Right lobe of liver (tissue), 6 donors: Measurements from ENCODE around the gene HGS. TPM values are rescaled to one million over a fixed set of nuclear protein-coding genes. Genes with fewer than 3 reads are reported as not detected.

Experiments
- ATAC-seq, 4 donors: fragments of 200-7000 bp; cut with Tn5 transposase; one replicate each; pipeline ENCODE4 v1.9.1; 2020; ENCODE audit warnings: mild to moderate bottlenecking in 4 of 4, moderate library complexity in 4 of 4
- DNase-seq, 3 donors: peaks; one replicate each; pipeline ENCODE4 v3.0.0-alpha.2; 2020
- H3K27ac ChIP-seq, 3 donors: fragments of 200-600 bp; one replicate each; pipeline ENCODE4 v1.8.0; 2022
- H3K27me3 ChIP-seq, 2 donors: fragments of 200-600 bp; one replicate each; pipeline ENCODE4 v1.8.0; 2022
- H3K36me3 ChIP-seq, 4 donors: fragments of 200-600 bp; sonication (generic) in 1 of 4; one replicate each; pipeline versions ENCODE4 v1.5.1 to v1.8.0; 2017 to 2022; ENCODE audit warnings: control low read depth in 1 of 4
- H3K4me1 ChIP-seq, 4 donors: fragments of 200-600 bp; sonication (generic) in 1 of 4; one replicate each; pipeline versions ENCODE4 v1.5.1 to v1.8.0; 2017 to 2022; ENCODE audit warnings: control low read depth in 1 of 4
- H3K4me3 ChIP-seq, 3 donors: fragments of 200-600 bp; one replicate each; pipeline ENCODE4 v1.8.0; 2022
- H3K9me3 ChIP-seq, 4 donors: fragments of 200-600 bp; sonication (generic) in 1 of 4; one replicate each; pipeline versions ENCODE4 v1.5.1 to v1.8.0; 2017 to 2022; ENCODE audit warnings: control low read depth in 1 of 4
- POLR2A ChIP-seq: fragments of 450-650 bp; IDR thresholded peaks from one replicate; pipeline ENCODE4 v1.6.1; 2017; ENCODE audit warnings: antibody characterized with exemption, mild to moderate bottlenecking
- WGBS: methylation state at CpG from one replicate; pipeline ENCODE4 v1.1.6; 2018; ENCODE audit warnings: low coverage, low lambda C conversion rate; ENCODE audit not compliant: insufficient coverage; ENCODE audit errors: missing lambda C conversion rate; 5-methylcytosine and 5-hydroxymethylcytosine counted together
- intact Hi-C, 2 donors: fragments of 100-400 bp; cut with DNase I; formaldehyde crosslinking; loops; one replicate each; pipeline versions ENCODE4 v1.11.2 to v1.14.1; 2022
- total RNA-seq, 6 experiments: library from RNA; depleted of rRNA in 2 of 6; stranded (reverse); fragments of >200 nt in 2 of 6; fragmentation: NEBNext Ultra II Directional in 3 of 6; extraction: Animal tissue kit (Norgen Biotek cat#: 25700) in 3 of 6; gene quantifications; one replicate each; pipeline versions ENCODE4 v1.1.0 to v1.2.4, GENCODE V29; 2016 to 2023
- TF ChIP-seq, protein P1 (sequence below), 4 donors: fragments of 200-600 bp in 3 of 4; fragments of 450-650 bp in 1 of 4; IDR thresholded peaks; one replicate each; pipeline versions ENCODE4 v1.5.1 to v1.8.0; 2016 to 2022; ENCODE audit warnings: antibody characterized with exemption in 4 of 4, mild to moderate bottlenecking in 2 of 4
- donor health status: DM: no; HTN: yes; CAD: no.
- donor health status: DM: no; HTN: no; CAD: no.
- donor health status: DM: no; HTN: no; CAD: no.
- donor health status: DM: no; HTN: yes; CAD: no.
- donor health status: DM: no; HTN: yes; CAD: no.

Gene HGS
- total RNA-seq, 6 experiments from 2014 or later, result 30.6 to 46.3 (median 37.3) TPM

DNA sequence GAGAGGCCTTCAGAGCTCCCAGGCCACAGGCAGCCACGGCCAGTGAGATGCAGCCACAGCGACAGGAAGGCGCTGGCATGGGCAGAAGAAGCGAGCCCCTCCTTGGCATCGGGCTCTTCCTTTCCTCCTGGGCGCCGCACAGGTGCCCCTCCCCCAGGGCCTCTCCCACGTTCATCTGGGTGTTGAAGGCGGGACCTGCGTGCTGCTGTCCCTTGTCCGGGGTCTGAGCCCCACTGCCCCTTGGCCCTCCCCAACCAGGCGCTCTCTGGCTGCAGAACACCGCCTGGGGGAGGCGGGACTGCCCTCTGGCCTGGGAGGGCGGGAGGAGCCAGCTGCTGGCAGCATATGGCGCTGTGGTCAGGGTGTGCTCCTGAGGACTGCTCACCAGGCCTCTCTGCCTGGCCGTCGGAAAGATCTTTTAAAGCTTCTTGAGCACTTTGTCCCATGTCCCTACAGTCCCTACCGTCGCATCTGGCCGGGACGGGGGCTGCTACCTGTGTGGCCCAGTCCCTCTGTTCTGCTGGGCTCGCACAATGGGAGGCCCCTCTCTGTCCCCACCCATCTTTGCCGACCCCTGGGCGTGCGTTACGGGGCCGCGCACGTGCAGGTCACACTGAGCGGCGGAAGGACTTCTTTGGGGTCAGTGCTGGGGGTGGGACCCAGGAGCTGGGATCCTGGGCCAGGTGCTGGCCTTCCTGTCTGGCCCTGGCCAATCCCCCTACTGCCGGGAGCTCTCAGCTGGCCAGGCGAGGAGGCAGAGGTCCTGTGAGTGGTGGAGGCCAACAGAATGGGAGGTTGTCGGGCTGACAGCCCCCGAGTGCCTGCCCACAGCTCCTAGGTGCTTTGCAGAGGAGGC lies 30.0 kb downstream of the HGS start:
- H3K4me1 ChIP-seq, result peaks cover 0 to 32% (median 13%) of the 10 kb centered on the region in 4 donors

DNA sequence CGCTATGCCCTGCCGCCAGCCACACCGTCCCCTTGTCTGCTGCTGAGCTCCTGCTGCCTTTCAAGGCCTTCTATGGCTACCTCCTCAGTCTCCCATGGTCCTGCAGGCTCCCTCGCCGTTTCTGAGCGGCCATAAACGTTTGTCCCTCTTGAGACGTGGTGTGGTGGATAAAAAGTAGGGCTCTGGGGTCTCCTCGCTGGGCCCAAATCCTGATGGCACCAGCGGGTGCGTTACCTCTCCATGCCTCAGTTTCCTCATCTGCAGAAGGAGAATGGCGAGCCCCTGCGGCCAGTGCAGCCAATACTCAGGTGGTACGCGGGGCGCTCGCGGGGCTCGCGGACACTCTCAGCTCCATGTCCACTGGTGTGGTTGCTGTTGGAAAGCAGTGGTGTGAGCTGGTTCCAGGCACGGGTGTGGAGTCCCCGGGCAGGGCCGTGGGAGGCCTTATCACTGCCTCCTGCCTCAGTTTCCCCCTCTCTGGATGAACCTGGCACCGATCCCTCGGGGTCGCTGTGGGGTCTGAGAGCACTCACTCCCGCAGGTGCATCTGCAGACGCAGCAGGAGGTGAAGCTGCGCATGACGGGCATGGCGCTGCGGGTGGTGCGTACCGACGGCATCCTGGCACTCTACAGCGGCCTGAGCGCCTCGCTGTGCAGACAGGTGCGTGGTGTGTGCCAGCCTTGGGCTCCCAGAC lies 30.7 kb downstream of the HGS start:
- DNase-seq, result peak in 1 of 3 donors; percentile 51
- Histone ChIP-seq H3K27me3 (no peaks in the 10 kb centered on the region), H3K4me3 (peak overlapping the region; percentile 69 to 98 (median 87)), H3K4me1 (peaks cover 0 to 32% (median 13%) of the 10 kb centered on the region in 4 donors), H3K36me3 (peaks cover 0 to 7% (median 2%) of the 10 kb centered on the region in 4 donors), H3K9me3 (no peaks in the 10 kb centered on the region), H3K27ac (peak overlapping the region in 2 of 3 donors; percentile 62 to 79)
- intact Hi-C loops, result no loop called here
- TF ChIP-seq, protein P1, sequence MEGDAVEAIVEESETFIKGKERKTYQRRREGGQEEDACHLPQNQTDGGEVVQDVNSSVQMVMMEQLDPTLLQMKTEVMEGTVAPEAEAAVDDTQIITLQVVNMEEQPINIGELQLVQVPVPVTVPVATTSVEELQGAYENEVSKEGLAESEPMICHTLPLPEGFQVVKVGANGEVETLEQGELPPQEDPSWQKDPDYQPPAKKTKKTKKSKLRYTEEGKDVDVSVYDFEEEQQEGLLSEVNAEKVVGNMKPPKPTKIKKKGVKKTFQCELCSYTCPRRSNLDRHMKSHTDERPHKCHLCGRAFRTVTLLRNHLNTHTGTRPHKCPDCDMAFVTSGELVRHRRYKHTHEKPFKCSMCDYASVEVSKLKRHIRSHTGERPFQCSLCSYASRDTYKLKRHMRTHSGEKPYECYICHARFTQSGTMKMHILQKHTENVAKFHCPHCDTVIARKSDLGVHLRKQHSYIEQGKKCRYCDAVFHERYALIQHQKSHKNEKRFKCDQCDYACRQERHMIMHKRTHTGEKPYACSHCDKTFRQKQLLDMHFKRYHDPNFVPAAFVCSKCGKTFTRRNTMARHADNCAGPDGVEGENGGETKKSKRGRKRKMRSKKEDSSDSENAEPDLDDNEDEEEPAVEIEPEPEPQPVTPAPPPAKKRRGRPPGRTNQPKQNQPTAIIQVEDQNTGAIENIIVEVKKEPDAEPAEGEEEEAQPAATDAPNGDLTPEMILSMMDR (IDR thresholded peaks at IDR 0.05), result no peak
- no peak for TF ChIP-seq POLR2A
- 60% methylated on average over 2 of the region's 39 CpGs for WGBS
- no peak for ATAC-seq

More for the DNA sequence above, 30.0 kb downstream of the HGS start:
- Histone ChIP-seq H3K27ac (peak overlapping the region in 2 of 3 donors; percentile 62 to 79), H3K36me3 (peaks cover 0 to 7% (median 2%) of the 10 kb centered on the region in 4 donors), H3K9me3 (no peaks in the 10 kb centered on the region), H3K27me3 (no peaks in the 10 kb centered on the region), H3K4me3 (peak overlapping the region; percentile 69 to 98 (median 87))
- ATAC-seq (peak; percentile 70 to 85 (median 76)), DNase-seq (peak; percentile 81 to 95 (median 93))
- 16% methylated on average over 14 of the region's 36 CpGs for WGBS
- peak; percentile 52 for TF ChIP-seq POLR2A
- TF ChIP-seq, protein P1 (IDR thresholded peaks at IDR 0.05), result no peak
- intact Hi-C loops, result no loop called here

DNA sequence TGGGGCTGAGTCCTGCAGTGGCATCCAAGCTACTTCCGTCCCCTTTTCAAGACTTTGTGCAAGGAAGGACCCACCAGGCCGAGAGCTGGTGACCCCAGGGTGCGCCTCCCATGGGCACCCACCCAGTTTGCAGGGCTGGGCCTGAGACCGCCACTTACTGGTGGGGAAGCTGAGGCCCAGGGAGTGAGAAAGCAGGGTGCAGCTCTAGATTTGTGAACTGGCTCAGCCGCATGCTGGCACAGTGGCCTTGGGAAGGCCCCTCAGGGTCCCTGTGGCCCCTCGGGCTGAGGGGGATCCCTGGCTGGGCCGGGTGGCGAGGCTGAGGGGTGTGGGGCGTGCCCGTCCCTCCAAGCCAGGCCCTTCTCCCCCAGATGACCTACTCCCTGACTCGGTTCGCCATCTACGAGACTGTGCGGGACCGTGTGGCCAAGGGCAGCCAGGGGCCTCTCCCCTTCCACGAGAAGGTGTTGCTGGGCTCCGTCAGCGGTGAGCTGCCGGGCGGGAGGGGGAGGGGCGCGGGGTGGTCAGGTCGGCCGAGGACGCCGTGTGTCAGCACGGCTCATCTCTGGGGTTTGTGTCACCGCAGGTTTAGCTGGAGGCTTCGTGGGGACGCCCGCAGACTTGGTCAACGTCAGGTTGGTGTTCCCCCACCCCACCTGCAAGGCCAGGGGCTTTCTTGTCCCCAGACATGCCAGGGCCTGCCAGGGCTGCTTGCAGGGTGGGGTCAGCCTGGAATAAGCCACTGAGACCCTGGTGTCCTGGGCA lies 31.5 kb downstream of the HGS start:
- TF ChIP-seq, protein P1 (IDR thresholded peaks at IDR 0.05), result no peak
- no peak for TF ChIP-seq POLR2A
- H3K9me3 ChIP-seq, result no peaks in the 10 kb centered on the region
- H3K4me3 ChIP-seq, result no peak overlapping the region
- DNase-seq (peak in 1 of 3 donors; percentile 49), ATAC-seq (no peak)
- no peak overlapping the region for H3K27ac ChIP-seq
- H3K36me3 ChIP-seq, result peaks cover 0 to 7% (median 2%) of the 10 kb centered on the region in 4 donors
- intact Hi-C loops, result no loop called here
- H3K27me3 ChIP-seq, result no peaks in the 10 kb centered on the region
- H3K4me1 ChIP-seq, result peaks cover 0 to 25% (median 9%) of the 10 kb centered on the region in 4 donors
- WGBS, result 70% methylated on average over 3 of the region's 32 CpGs
